H1 (cell line): ENCODE results near the gene JPH2. TPM values are rescaled to one million over a fixed set of nuclear protein-coding genes. Genes with fewer than 3 reads are reported as not detected.

Source experiments
- GABPA ChIP-seq: IDR thresholded peaks from 2 replicates; pipeline ENCODE4 v1.6.1; 2011; ENCODE audit warnings: mild to moderate bottlenecking, low read length, moderate library complexity, borderline replicate concordance; ENCODE audit not compliant: insufficient read depth
- HDAC6 ChIP-seq: IDR thresholded peaks from one replicate; pipeline ENCODE4 v1.7.1; 2012; ENCODE audit warnings: low read depth, mild to moderate bottlenecking, inconsistent platforms, low read length, moderate library complexity
- NRF1 ChIP-seq: IDR thresholded peaks from 2 replicates; pipeline ENCODE4 v1.6.1; 2011; ENCODE audit warnings: mild to moderate bottlenecking, low read depth, low read length, improper control_type of control experiment
- POU5F1 ChIP-seq: IDR thresholded peaks from 2 replicates; pipeline ENCODE4 v1.6.1; 2011; ENCODE audit warnings: low read depth, mild to moderate bottlenecking, low read length, moderate library complexity
- YY1 ChIP-seq: IDR thresholded peaks from 2 replicates; pipeline ENCODE4 v1.6.1; 2011; ENCODE audit warnings: low read depth, mild to moderate bottlenecking, low read length
- polyA plus RNA-seq, 7 experiments: library from polyadenylated mRNA; depleted of rRNA in 3 of 7; stranded (reverse) in 5 of 7; unstranded in 2 of 7; fragments of >200 nt in 5 of 7; fragments of 200-250 nt in 2 of 7; gene quantifications; 1 replicate in 5 of 7; 2 replicates in 1 of 7; 4 replicates in 1 of 7; pipeline versions ENCODE4 v1.2.1 to v1.2.3, GENCODE V29; 2011 to 2013; ENCODE audit warnings: missing spikeins in 2 of 7, mixed read lengths in 2 of 7
- total RNA-seq: library from RNA; stranded (reverse); fragmentation: NEBNext Ultra II Directional; extraction: Animal tissue kit (Norgen Biotek cat#: 25700); gene quantifications from 2 replicates; pipeline ENCODE4 v1.2.1, GENCODE V29; 2021

The JPH2 gene
- total and polyA plus RNA-seq, 2 of the 8 experiments (the other 6 are each of a cell fraction or from before 2014, with no cell fraction given) = 0.59 to 1.3 TPM

GRCh38 chr20:44208165-44208564 lies 21.2 kb upstream of the JPH2 start (continued):
- TF ChIP-seq YY1 (no peak), GABPA (no peak), POU5F1 (no peak), HDAC6 (no peak), NRF1 (no peak)
- TF ChIP-seq, all 59 proteins: peak for 0
